ENCODE results near the gene EXTL2. TPM values are rescaled to one million over a fixed set of nuclear protein-coding genes. Genes with fewer than 3 reads are reported as not detected.
"Not testable (repeated sequence)": the region's sequence is repeated elsewhere in the genome, so short reads cannot be mapped to it uniquely, and the experiment has no call there.

Gene EXTL2
- total RNA-seq, 1 donor from 2014 or later: 73.3 TPM

- H3K4me2 ChIP-seq: no peak overlapping the region
- H3K36me3 ChIP-seq: peaks cover 24% of the 10 kb centered on the region
- peaks cover 4% of the 10 kb centered on the region for H3K27me3 Mint-ChIP-seq (ENCODE audit: insufficient read depth, low read depth)
- peaks cover 8% of the 10 kb centered on the region for H3K9me3 ChIP-seq (ENCODE audit: low read depth)
- H3K27me3 ChIP-seq: no peaks in the 10 kb centered on the region
- H3K36me3 Mint-ChIP-seq: peaks cover 62% of the 10 kb centered on the region
- no peak overlapping the region for H3K4me3 ChIP-seq
- H3K4me3 Mint-ChIP-seq: no peak overlapping the region
- H3K4me1 ChIP-seq: no peaks in the 10 kb centered on the region
- peaks cover 12% of the 10 kb centered on the region for H3F3A ChIP-seq (ENCODE audit: low read depth)
- H3K9me3 Mint-ChIP-seq: peaks cover 42% of the 10 kb centered on the region
- H3K9ac ChIP-seq: no peak overlapping the region
- H3K4me1 Mint-ChIP-seq: peaks cover 14% of the 10 kb centered on the region
- H3K27ac Mint-ChIP-seq: no peak overlapping the region
- no peak overlapping the region for H3K27ac ChIP-seq
- no peak for DNase-seq (ENCODE audit: low spot score)
- no peak overlapping the region for H2AFZ ChIP-seq (replicated peaks)
- peaks cover 73% of the 10 kb centered on the region for H3K79me2 ChIP-seq (ENCODE audit: low read depth)
- no peak for TF ChIP-seq CTCF (IDR thresholded peaks at IDR 0.05)
- TF ChIP-seq EZH2 (IDR thresholded peaks at IDR 0.05): no peak
- no peak for TF ChIP-seq EZH2phosphoT487 (IDR thresholded peaks at IDR 0.05)
- H4K20me1 ChIP-seq (ENCODE audit: low read depth): no peaks in the 10 kb centered on the region
Observed at GRCh38 chr1:100891380-100891779, 3.3 kb downstream of the EXTL2 start.

GRCh38 chr1:100889869-100890482, 4.7 kb downstream of the EXTL2 start:
- H3K9me3 ChIP-seq (ENCODE audit: low read depth); H3K27me3 ChIP-seq; DNase-seq (ENCODE audit: low spot score); H3K4me3 Mint-ChIP-seq; H3K4me3 ChIP-seq; H4K20me1 ChIP-seq (ENCODE audit: low read depth); H3K9ac ChIP-seq; H3K27ac ChIP-seq; H3K27me3 Mint-ChIP-seq (ENCODE audit: insufficient read depth, low read depth); H3K4me2 ChIP-seq; H3K4me1 ChIP-seq; H3K27ac Mint-ChIP-seq; H2AFZ ChIP-seq (replicated peaks); H3F3A ChIP-seq (ENCODE audit: low read depth): not testable (repeated sequence)
- Mint-ChIP-seq H3K9me3 (peaks cover 42% of the 10 kb centered on the region), H3K4me1 (peaks cover 11% of the 10 kb centered on the region), H3K36me3 (peaks cover 70% of the 10 kb centered on the region)
- H3K36me3 ChIP-seq: peaks cover 24% of the 10 kb centered on the region
- H3K79me2 ChIP-seq (ENCODE audit: low read depth): peaks cover 67% of the 10 kb centered on the region

DNA sequence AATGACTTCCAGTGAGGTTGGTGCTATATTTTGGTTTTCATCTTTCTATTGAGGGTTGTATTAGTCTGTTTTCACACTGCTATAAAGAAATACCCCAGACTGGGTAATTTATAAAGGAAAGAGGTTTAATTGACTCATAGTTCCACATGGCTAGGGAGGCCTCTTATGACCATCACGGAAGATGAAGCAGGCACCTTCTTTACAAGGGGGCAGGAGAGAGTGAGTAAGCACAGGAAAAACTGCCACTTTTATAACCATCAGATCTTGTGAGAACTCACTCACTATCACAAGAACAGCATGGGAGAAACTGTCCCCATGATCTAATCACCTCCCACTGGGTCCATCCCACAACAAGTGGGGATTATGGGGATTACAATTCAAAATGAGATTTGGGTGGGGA, 5.6 kb downstream of the EXTL2 start:
- Mint-ChIP-seq H3K36me3 (peaks cover 76% of the 10 kb centered on the region), H3K4me1 (peaks cover 11% of the 10 kb centered on the region), H3K9me3 (peaks cover 42% of the 10 kb centered on the region)
- not testable (repeated sequence) for H3K4me3 Mint-ChIP-seq; H3K27me3 Mint-ChIP-seq (ENCODE audit: insufficient read depth, low read depth); H3K27ac Mint-ChIP-seq; H3K4me2 ChIP-seq; H3K27me3 ChIP-seq; DNase-seq (ENCODE audit: low spot score); H3K27ac ChIP-seq; H4K20me1 ChIP-seq (ENCODE audit: low read depth); H3K4me3 ChIP-seq; H2AFZ ChIP-seq (replicated peaks); H3F3A ChIP-seq (ENCODE audit: low read depth); H3K9ac ChIP-seq; H3K9me3 ChIP-seq (ENCODE audit: low read depth); H3K4me1 ChIP-seq
- Histone ChIP-seq H3K79me2 (ENCODE audit: low read depth) (peaks cover 62% of the 10 kb centered on the region), H3K36me3 (peaks cover 24% of the 10 kb centered on the region)

DNA sequence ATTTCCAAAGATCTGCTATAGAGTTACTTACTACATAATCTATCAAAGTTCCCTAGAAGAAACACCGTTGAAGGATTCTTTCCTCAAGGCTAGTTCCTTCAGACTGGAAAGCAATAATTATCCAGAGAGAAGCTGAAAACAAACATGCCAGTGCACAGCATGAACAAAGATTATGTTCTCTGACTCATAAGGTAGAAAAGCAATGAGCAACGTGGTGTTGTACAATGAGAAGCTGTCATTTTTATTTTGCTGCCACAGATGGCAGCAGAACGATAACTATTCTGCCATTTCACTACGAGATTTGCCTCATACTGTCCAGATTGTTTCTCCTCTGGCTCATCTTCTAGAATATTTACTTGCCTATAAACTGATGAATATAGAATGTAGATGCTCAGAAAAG, 10.7 kb downstream of the EXTL2 start:
- Histone ChIP-seq H3F3A (ENCODE audit: low read depth) (no peaks in the 10 kb centered on the region), H3K4me1 (no peaks in the 10 kb centered on the region), H3K27ac (no peak overlapping the region), H3K9ac (no peak overlapping the region), H3K27me3 (no peaks in the 10 kb centered on the region), H4K20me1 (ENCODE audit: low read depth) (no peaks in the 10 kb centered on the region), H3K9me3 (ENCODE audit: low read depth) (no peaks in the 10 kb centered on the region), H2AFZ (replicated peaks) (no peak overlapping the region), H3K4me3 (no peak overlapping the region), H3K4me2 (no peak overlapping the region), H3K36me3 (peaks cover 18% of the 10 kb centered on the region), H3K79me2 (ENCODE audit: low read depth) (peaks cover 12% of the 10 kb centered on the region)
- no peak overlapping the region for H3K27ac Mint-ChIP-seq
- no peaks in the 10 kb centered on the region for H3K4me1 Mint-ChIP-seq
- peaks cover 9% of the 10 kb centered on the region for H3K9me3 Mint-ChIP-seq
- H3K36me3 Mint-ChIP-seq: peaks cover 42% of the 10 kb centered on the region
- TF ChIP-seq CTCF (IDR thresholded peaks at IDR 0.05) (no peak), EZH2 (IDR thresholded peaks at IDR 0.05) (no peak), EZH2phosphoT487 (IDR thresholded peaks at IDR 0.05) (no peak)
- no peak for DNase-seq (ENCODE audit: low spot score)
- no peaks in the 10 kb centered on the region for H3K27me3 Mint-ChIP-seq (ENCODE audit: insufficient read depth, low read depth)
- no peak overlapping the region for H3K4me3 Mint-ChIP-seq

Measured in neural progenitor cell (in vitro differentiated cells).